H9 (cell line): ENCODE results near the gene ZC3H10. TPM values are rescaled to one million over a fixed set of nuclear protein-coding genes. Genes with fewer than 3 reads are reported as not detected.

Experiments
- DNase-seq: peaks from one replicate; pipeline ENCODE4 v3.0.0-alpha.2; 2017
- H2AFZ ChIP-seq: one replicate; pipeline ENCODE4 v1.6.1; 2013; ENCODE audit warnings: mild to moderate bottlenecking, low read length, control low read depth, moderate library complexity
- H2AK5ac ChIP-seq: 2 replicates; pipeline ENCODE4 v1.6.1; 2013; ENCODE audit warnings: low read length, control low read depth, mixed read lengths; ENCODE audit not compliant: insufficient read length
- H2BK120ac ChIP-seq: one replicate; pipeline ENCODE4 v1.6.1; 2013; ENCODE audit warnings: low read depth, mild to moderate bottlenecking, low read length, control low read depth, inconsistent platforms; ENCODE audit not compliant: poor library complexity, severe bottlenecking
- H2BK12ac ChIP-seq: 2 replicates; pipeline ENCODE4 v1.6.1; 2013; ENCODE audit warnings: low read length, control low read depth, mixed read lengths, low read depth; ENCODE audit not compliant: insufficient read length
- H2BK15ac ChIP-seq: 2 replicates; pipeline ENCODE4 v1.6.1; 2013; ENCODE audit warnings: low read depth, low read length, control low read depth
- H2BK20ac ChIP-seq: one replicate; pipeline ENCODE4 v1.6.1; 2013; ENCODE audit warnings: low read depth, mild to moderate bottlenecking, low read length, control low read depth, inconsistent platforms; ENCODE audit not compliant: poor library complexity, severe bottlenecking
- H2BK5ac ChIP-seq: 2 replicates; pipeline ENCODE4 v1.6.1; 2013; ENCODE audit warnings: low read length, control low read depth, mixed read lengths; ENCODE audit not compliant: insufficient read length
- H3K14ac ChIP-seq: 2 replicates; pipeline ENCODE4 v1.6.1; 2013; ENCODE audit warnings: low read length, control low read depth; ENCODE audit not compliant: insufficient read depth
- H3K18ac ChIP-seq: 2 replicates; pipeline ENCODE4 v1.6.1; 2013; ENCODE audit warnings: low read depth, mild to moderate bottlenecking, mixed read lengths, low read length, control low read depth; ENCODE audit not compliant: insufficient read length
- H3K23ac ChIP-seq: 2 replicates; pipeline ENCODE4 v1.6.1; 2013; ENCODE audit warnings: low read length, control low read depth, mixed read lengths, low read depth; ENCODE audit not compliant: insufficient read length
- H3K23me2 ChIP-seq: 2 replicates; pipeline ENCODE4 v1.6.1; 2013; ENCODE audit warnings: low read depth, mild to moderate bottlenecking, mixed read lengths, low read length, control low read depth; ENCODE audit not compliant: insufficient read length, poor library complexity, severe bottlenecking
- H3K27ac ChIP-seq: 2 replicates; pipeline ENCODE4 v1.5.1; 2013; ENCODE audit warnings: low read length, control low read depth, mixed read lengths, low read depth; ENCODE audit not compliant: insufficient read length
- H3K27me3 ChIP-seq: 2 replicates; pipeline ENCODE4 v1.6.1; 2013; ENCODE audit warnings: low read length, control low read depth, inconsistent platforms; ENCODE audit not compliant: insufficient read depth
- H3K4ac ChIP-seq: 2 replicates; pipeline ENCODE4 v1.6.1; 2013; ENCODE audit warnings: low read depth, mild to moderate bottlenecking, control low read depth, inconsistent platforms, low read length, moderate library complexity
- H3K4me1 ChIP-seq: 2 replicates; pipeline ENCODE4 v1.6.1; 2013; ENCODE audit warnings: low read length, control low read depth, inconsistent platforms; ENCODE audit not compliant: insufficient read depth
- H3K4me2 ChIP-seq: 2 replicates; pipeline ENCODE4 v1.6.1; 2013; ENCODE audit warnings: low read length, control low read depth, mixed read lengths; ENCODE audit not compliant: insufficient read length, insufficient read depth
- H3K56ac ChIP-seq: 2 replicates; pipeline ENCODE4 v1.6.1; 2013; ENCODE audit warnings: low read depth, mild to moderate bottlenecking, mixed read lengths, low read length, control low read depth; ENCODE audit not compliant: insufficient read length
- H3K79me1 ChIP-seq: 2 replicates; pipeline ENCODE4 v1.6.1; 2013; ENCODE audit warnings: low read depth, mild to moderate bottlenecking, moderate library complexity, low read length, control low read depth, inconsistent platforms; ENCODE audit not compliant: insufficient read depth, poor library complexity, severe bottlenecking
- H3K79me2 ChIP-seq: 2 replicates; pipeline ENCODE4 v1.6.1; 2013; ENCODE audit warnings: low read length, control low read depth, inconsistent platforms; ENCODE audit not compliant: insufficient read depth
- H3K9ac ChIP-seq: 2 replicates; pipeline ENCODE4 v1.6.1; 2013; ENCODE audit warnings: low read length, control low read depth, mixed read lengths; ENCODE audit not compliant: insufficient read length; ENCODE audit errors: extremely low read depth
- H3K9me3 ChIP-seq: one replicate; pipeline ENCODE4 v1.6.1; 2013; ENCODE audit warnings: low read depth, low read length, inconsistent platforms; ENCODE audit not compliant: control insufficient read depth
- H3T11ph ChIP-seq: one replicate; pipeline ENCODE4 v1.6.1; 2013; ENCODE audit warnings: mild to moderate bottlenecking, low read length, control low read depth, inconsistent platforms
- H4K20me1 ChIP-seq: one replicate; pipeline ENCODE4 v1.6.1; 2013; ENCODE audit not compliant: control insufficient read depth, insufficient read length, insufficient read depth
- H4K5ac ChIP-seq: 2 replicates; pipeline ENCODE4 v1.6.1; 2013; ENCODE audit warnings: low read depth, mild to moderate bottlenecking, mixed read lengths, low read length, control low read depth; ENCODE audit not compliant: insufficient read length
- H4K8ac ChIP-seq: replicated peaks from 2 replicates; pipeline ENCODE4 v1.6.1; 2013; ENCODE audit warnings: low read length, control low read depth, mixed read lengths, low read depth; ENCODE audit not compliant: insufficient read length
- H4K91ac ChIP-seq: 2 replicates; pipeline ENCODE4 v1.6.1; 2013; ENCODE audit warnings: low read depth, mild to moderate bottlenecking, moderate library complexity, mixed read lengths, low read length, control low read depth; ENCODE audit not compliant: insufficient read length
- H3K27ac Mint-ChIP-seq, 3 experiments: 2 replicates in 2 of 3; 3 replicates in 1 of 3; pipeline ENCODE4 v1.8.0; 2020 to 2021; ENCODE audit warnings: mixed read lengths in 3 of 3, mild to moderate bottlenecking in 1 of 3, moderate library complexity in 1 of 3
- H3K27me3 Mint-ChIP-seq: 2 replicates; pipeline ENCODE4 v1.8.0; 2021; ENCODE audit warnings: low read depth, mild to moderate bottlenecking, moderate library complexity, mixed read lengths
- H3K36me3 Mint-ChIP-seq, 3 experiments: 2 replicates in 2 of 3; 3 replicates in 1 of 3; pipeline ENCODE4 v1.8.0; 2020 to 2021; ENCODE audit warnings: low read depth in 3 of 3, mixed read lengths in 3 of 3; ENCODE audit not compliant: insufficient read depth in 1 of 3
- H3K4me1 Mint-ChIP-seq, 2 experiments: 2 replicates each; pipeline ENCODE4 v1.8.0; 2020; ENCODE audit warnings: mixed read lengths in 2 of 2
- H3K4me3 Mint-ChIP-seq, 2 experiments: 2 replicates in 1 of 2; 3 replicates in 1 of 2; pipeline ENCODE4 v1.8.0; 2020 to 2021; ENCODE audit warnings: mild to moderate bottlenecking in 2 of 2, mixed read lengths in 2 of 2, moderate library complexity in 1 of 2
- H3K9me3 Mint-ChIP-seq, 2 experiments: 2 replicates in 1 of 2; 3 replicates in 1 of 2; pipeline ENCODE4 v1.8.0; 2020; ENCODE audit warnings: mild to moderate bottlenecking in 2 of 2, mixed read lengths in 2 of 2, moderate library complexity in 1 of 2
- CTCF ChIP-seq: fragments of 200-600 bp; sonication (generic); conservative IDR thresholded peaks from 3 replicates; pipeline ENCODE4 v1.8.0; 2021; ENCODE audit warnings: antibody characterized with exemption, mild to moderate bottlenecking
- WGBS: extraction: QIAGEN DNeasy Blood & Tissue Kit; methylation state at CpG from one replicate; pipeline ENCODE4 v1.1.7; 2013; ENCODE audit warnings: missing lambda C conversion rate, low lambda C conversion rate, mixed read lengths; ENCODE audit not compliant: insufficient read length; ENCODE audit errors: extremely low coverage; 5-methylcytosine and 5-hydroxymethylcytosine counted together
- total RNA-seq: library from RNA; stranded (reverse); gene quantifications from 2 replicates; pipeline ENCODE4 v1.2.1, GENCODE V29; 2021

The ZC3H10 gene
- total RNA-seq, 1 experiment from 2014 or later = 9.4 TPM

GRCh38 chr12:56127485-56127887 lies 9.4 kb downstream of the ZC3H10 start:
- no peaks in the 10 kb centered on the region for H3K9me3 ChIP-seq
- H3K27me3 Mint-ChIP-seq = no peaks in the 10 kb centered on the region
- H3K79me2 ChIP-seq = no peaks in the 10 kb centered on the region
- no peak overlapping the region for H3K56ac ChIP-seq
- H3K4me1 Mint-ChIP-seq = peaks cover 26 to 27% of the 10 kb centered on the region in 2 experiments
- H2BK120ac ChIP-seq = no peak overlapping the region
- no peak overlapping the region for H3K4ac ChIP-seq
- H3K27me3 ChIP-seq = no peaks in the 10 kb centered on the region
- DNase-seq = no peak
- H4K5ac ChIP-seq = no peak overlapping the region
- H2BK15ac ChIP-seq = no peak overlapping the region
- TF ChIP-seq CTCF = no peak
- H3K27ac Mint-ChIP-seq = peak overlapping the region; percentile 75 to 99 (median 96)
- no peak overlapping the region for H2BK20ac ChIP-seq
- no peak overlapping the region for H4K91ac ChIP-seq
- H3K4me2 ChIP-seq = peak overlapping the region; percentile 65
- peaks cover 24 to 29% (median 26%) of the 10 kb centered on the region in 3 experiments for H3K36me3 Mint-ChIP-seq
- H3K4me1 ChIP-seq = no peaks in the 10 kb centered on the region
- H3K9ac ChIP-seq = peak overlapping the region; percentile 31
- H3K27ac ChIP-seq = peak overlapping the region; percentile 42
- H2AK5ac ChIP-seq = no peak overlapping the region
- no peaks in the 10 kb centered on the region for H4K20me1 ChIP-seq
- H2BK5ac ChIP-seq = no peak overlapping the region
- H3K23me2 ChIP-seq = peaks cover 17% of the 10 kb centered on the region
- H2BK12ac ChIP-seq = no peak overlapping the region
- H3K79me1 ChIP-seq = no peaks in the 10 kb centered on the region
- H3K23ac ChIP-seq = no peak overlapping the region
- H3K4me3 Mint-ChIP-seq = peak overlapping the region; percentile 88 to 98
- peak overlapping the region; percentile 38 for H3T11ph ChIP-seq
- peak overlapping the region; percentile 66 for H3K18ac ChIP-seq
- no peaks in the 10 kb centered on the region; a peak in 1 of 5 replicates for H3K9me3 Mint-ChIP-seq
- no peak overlapping the region for H4K8ac ChIP-seq
- H2AFZ ChIP-seq = no peak overlapping the region
- H3K14ac ChIP-seq = no peak overlapping the region
- no CpG with 5 or more reads among the region's 8 CpGs for WGBS
